GM23338 (cell line): ENCODE data around the gene IL9. TPM values are rescaled to one million over a fixed set of nuclear protein-coding genes. Genes with fewer than 3 reads are reported as not detected.

Source experiments
- ATAC-seq: fragments of 200-7000 bp; cut with Tn5 transposase; 3 replicates; pipeline ENCODE4 v1.9.1; 2020
- DNase-seq: peaks from one replicate; pipeline ENCODE4 v3.0.0-alpha.2; 2015; ENCODE audit warnings: low spot score
- H2AFZ ChIP-seq: fragments of 200-600 bp; sonication (generic); 2 replicates; pipeline ENCODE4 v1.8.0; 2016; ENCODE audit warnings: antibody characterized with exemption, mild to moderate bottlenecking, moderate library complexity
- H3F3A ChIP-seq: fragments of 200-600 bp; sonication (generic); replicated peaks from 2 replicates; pipeline ENCODE4 v1.8.0; 2017; ENCODE audit warnings: antibody characterized with exemption, mixed run types, low read depth
- H3K27ac ChIP-seq: fragments of 200-600 bp; sonication (generic); 2 replicates; pipeline ENCODE4 v1.6.1; 2016; ENCODE audit warnings: low read depth
- H3K27me3 ChIP-seq: fragments of 200-600 bp; sonication (generic); 2 replicates; pipeline ENCODE4 v1.8.0; 2016; ENCODE audit warnings: mild to moderate bottlenecking, mixed run types, moderate library complexity; ENCODE audit not compliant: insufficient read depth
- H3K36me3 ChIP-seq: fragments of 200-600 bp; sonication (generic); 2 replicates; pipeline ENCODE4 v1.8.0; 2016; ENCODE audit warnings: mild to moderate bottlenecking; ENCODE audit not compliant: insufficient read depth
- H3K4me1 ChIP-seq: fragments of 200-600 bp; sonication (generic); 2 replicates; pipeline ENCODE4 v1.8.0; 2016; ENCODE audit warnings: mild to moderate bottlenecking, moderate library complexity; ENCODE audit not compliant: insufficient read depth
- H3K4me2 ChIP-seq: fragments of 200-600 bp; sonication (generic); 2 replicates; pipeline ENCODE4 v1.7.1; 2017; ENCODE audit warnings: mixed run types
- H3K4me3 ChIP-seq: fragments of 200-600 bp; sonication (generic); 2 replicates; pipeline ENCODE4 v1.6.1; 2016; ENCODE audit warnings: mixed run types
- H3K79me2 ChIP-seq: fragments of 200-600 bp; sonication (generic); replicated peaks from 2 replicates; pipeline ENCODE4 v1.8.0; 2017; ENCODE audit warnings: mild to moderate bottlenecking; ENCODE audit not compliant: insufficient read depth
- H3K9me2 ChIP-seq: fragments of 200-600 bp; sonication (generic); 2 replicates; pipeline ENCODE4 v1.8.0; 2017; ENCODE audit not compliant: insufficient read depth
- H4K20me1 ChIP-seq: fragments of 200-600 bp; sonication (generic); replicated peaks from 2 replicates; pipeline ENCODE4 v1.8.0; 2017; ENCODE audit warnings: mild to moderate bottlenecking; ENCODE audit not compliant: insufficient read depth
- H3K27ac Mint-ChIP-seq: 2 replicates; pipeline ENCODE4 v1.8.0; 2020; ENCODE audit warnings: inconsistent platforms, mild to moderate bottlenecking, moderate library complexity, mixed read lengths
- H3K27me3 Mint-ChIP-seq: 3 replicates; pipeline ENCODE4 v1.8.0; 2022; ENCODE audit warnings: low read depth, mild to moderate bottlenecking, moderate library complexity, mixed read lengths, inconsistent platforms; ENCODE audit not compliant: insufficient read depth, poor library complexity
- H3K36me3 Mint-ChIP-seq: 3 replicates; pipeline ENCODE4 v1.8.0; 2021; ENCODE audit warnings: low read depth, mild to moderate bottlenecking, inconsistent platforms, moderate library complexity, mixed read lengths
- H3K4me1 Mint-ChIP-seq: 3 replicates; pipeline ENCODE4 v1.8.0; 2020; ENCODE audit warnings: mild to moderate bottlenecking, inconsistent platforms, mixed read lengths
- H3K4me3 Mint-ChIP-seq: 3 replicates; pipeline ENCODE4 v1.8.0; 2021; ENCODE audit warnings: moderate library complexity, mild to moderate bottlenecking, inconsistent platforms, mixed read lengths
- H3K9me3 Mint-ChIP-seq: 3 replicates; pipeline ENCODE4 v1.8.0; 2020; ENCODE audit warnings: moderate library complexity, mild to moderate bottlenecking, inconsistent platforms, mixed read lengths
- CREB1 ChIP-seq: fragments of 250-450 bp; sonication (Bioruptor Pico); IDR thresholded peaks from 2 replicates; pipeline ENCODE4 v1.5.0; 2020; ENCODE audit warnings: low read depth, mild to moderate bottlenecking, moderate library complexity
- EZH2 ChIP-seq: fragments of 200-600 bp; sonication (generic); IDR thresholded peaks from one replicate; pipeline ENCODE4 v1.8.0; 2017; ENCODE audit warnings: antibody characterized with exemption, mild to moderate bottlenecking, low read depth; ENCODE audit not compliant: unreplicated experiment
- JUNB ChIP-seq: IDR thresholded peaks from one replicate; pipeline ENCODE4 v1.6.1; 2016; ENCODE audit warnings: antibody characterized with exemption; ENCODE audit not compliant: unreplicated experiment
- NANOG ChIP-seq: IDR thresholded peaks from 2 replicates; pipeline ENCODE4 v1.6.1; 2016; ENCODE audit warnings: antibody characterized with exemption, borderline replicate concordance
- POLR2AphosphoS5 ChIP-seq: IDR thresholded peaks from 2 replicates; pipeline ENCODE4 v1.6.1; 2016; ENCODE audit warnings: antibody characterized with exemption, low read depth
- ZNF114 ChIP-seq: fragments of 250-450 bp; sonication (Bioruptor Pico); IDR thresholded peaks from 2 replicates; pipeline ENCODE4 v1.5.0; 2020; ENCODE audit warnings: mild to moderate bottlenecking, moderate library complexity
- ZNF331 ChIP-seq: fragments of 250-450 bp; sonication (Bioruptor Pico); IDR thresholded peaks from 2 replicates; pipeline ENCODE4 v1.5.0; 2020; ENCODE audit warnings: low read depth, mild to moderate bottlenecking, moderate library complexity
- polyA plus RNA-seq: library from polyadenylated mRNA; unstranded; fragments of >200 nt; fragmentation: Nextera tagmentation; extraction: Ambion mirVana; gene quantifications from 2 replicates; pipeline ENCODE4 v1.2.1, GENCODE V29; 2016
- total RNA-seq: library from RNA; depleted of rRNA; stranded (reverse); fragments of >200 nt; shearing (Covaris generic); gene quantifications from 2 replicates; pipeline ENCODE4 v1.2.3, GENCODE V29; 2014
- TF ChIP-seq, protein P1 (sequence below): fragments of 250-450 bp; sonication (Bioruptor Pico); IDR thresholded peaks from 2 replicates; pipeline ENCODE4 v1.5.0; 2020; ENCODE audit warnings: mild to moderate bottlenecking, moderate library complexity

IL9 gene
- total and polyA plus RNA-seq, 2 experiments from 2014 or later: not detected

- no peaks in the 10 kb centered on the region for H3K27me3 ChIP-seq
- H3K36me3 Mint-ChIP-seq: no peaks in the 10 kb centered on the region
- no peak for ATAC-seq
Observed at GRCh38 chr5:135916638-135917263, 21.1 kb upstream of the IL9 start.

GRCh38 chr5:135915466-135916001 is 19.9 kb upstream of the IL9 start:
- H3K36me3 Mint-ChIP-seq: no peaks in the 10 kb centered on the region
- H3K27ac Mint-ChIP-seq: no peak overlapping the region
- H3K9me3 Mint-ChIP-seq: no peaks in the 10 kb centered on the region
- no peak for TF ChIP-seq NANOG
- no peak for TF ChIP-seq POLR2AphosphoS5
- no peak overlapping the region for H3K27ac ChIP-seq
- H3K4me3 ChIP-seq: no peak overlapping the region
- no peaks in the 10 kb centered on the region for H3K36me3 ChIP-seq
- H3K4me3 Mint-ChIP-seq: no peak overlapping the region
- peaks cover 1% of the 10 kb centered on the region for H3K27me3 Mint-ChIP-seq
- H3F3A ChIP-seq: no peaks in the 10 kb centered on the region
- DNase-seq: no peak
- no peak overlapping the region for H3K4me2 ChIP-seq
- H3K4me1 ChIP-seq: no peaks in the 10 kb centered on the region
- H3K27me3 ChIP-seq: no peaks in the 10 kb centered on the region
- H2AFZ ChIP-seq: no peak overlapping the region
- ATAC-seq: no peak
- H3K79me2 ChIP-seq: no peaks in the 10 kb centered on the region
- no peaks in the 10 kb centered on the region for H4K20me1 ChIP-seq
- peaks cover 8% of the 10 kb centered on the region; the same call in 1 of the 2 replicates for H3K9me2 ChIP-seq
- no peaks in the 10 kb centered on the region for H3K4me1 Mint-ChIP-seq

More at GRCh38 chr5:135916638-135917263, 21.1 kb upstream of the IL9 start:
- H4K20me1 ChIP-seq: no peaks in the 10 kb centered on the region
- H3K4me1 Mint-ChIP-seq: no peaks in the 10 kb centered on the region
- peaks cover 8% of the 10 kb centered on the region; the same call in 1 of the 2 replicates for H3K9me2 ChIP-seq
- no peaks in the 10 kb centered on the region for H3F3A ChIP-seq
- H2AFZ ChIP-seq: no peak overlapping the region
- H3K9me3 Mint-ChIP-seq: no peaks in the 10 kb centered on the region
- no peak overlapping the region for H3K4me2 ChIP-seq
- no peaks in the 10 kb centered on the region for H3K36me3 ChIP-seq
- H3K27ac Mint-ChIP-seq: no peak overlapping the region
- TF ChIP-seq EZH2 (no peak), JUNB (no peak), CREB1 (CRISPR knock-in tag) (no peak)
- peaks cover 1% of the 10 kb centered on the region for H3K27me3 Mint-ChIP-seq
- no peaks in the 10 kb centered on the region for H3K79me2 ChIP-seq
- no peak overlapping the region for H3K27ac ChIP-seq
- H3K4me3 Mint-ChIP-seq: no peak overlapping the region
- H3K4me3 ChIP-seq: no peak overlapping the region
- DNase-seq: no peak
- H3K4me1 ChIP-seq: no peaks in the 10 kb centered on the region

DNA sequence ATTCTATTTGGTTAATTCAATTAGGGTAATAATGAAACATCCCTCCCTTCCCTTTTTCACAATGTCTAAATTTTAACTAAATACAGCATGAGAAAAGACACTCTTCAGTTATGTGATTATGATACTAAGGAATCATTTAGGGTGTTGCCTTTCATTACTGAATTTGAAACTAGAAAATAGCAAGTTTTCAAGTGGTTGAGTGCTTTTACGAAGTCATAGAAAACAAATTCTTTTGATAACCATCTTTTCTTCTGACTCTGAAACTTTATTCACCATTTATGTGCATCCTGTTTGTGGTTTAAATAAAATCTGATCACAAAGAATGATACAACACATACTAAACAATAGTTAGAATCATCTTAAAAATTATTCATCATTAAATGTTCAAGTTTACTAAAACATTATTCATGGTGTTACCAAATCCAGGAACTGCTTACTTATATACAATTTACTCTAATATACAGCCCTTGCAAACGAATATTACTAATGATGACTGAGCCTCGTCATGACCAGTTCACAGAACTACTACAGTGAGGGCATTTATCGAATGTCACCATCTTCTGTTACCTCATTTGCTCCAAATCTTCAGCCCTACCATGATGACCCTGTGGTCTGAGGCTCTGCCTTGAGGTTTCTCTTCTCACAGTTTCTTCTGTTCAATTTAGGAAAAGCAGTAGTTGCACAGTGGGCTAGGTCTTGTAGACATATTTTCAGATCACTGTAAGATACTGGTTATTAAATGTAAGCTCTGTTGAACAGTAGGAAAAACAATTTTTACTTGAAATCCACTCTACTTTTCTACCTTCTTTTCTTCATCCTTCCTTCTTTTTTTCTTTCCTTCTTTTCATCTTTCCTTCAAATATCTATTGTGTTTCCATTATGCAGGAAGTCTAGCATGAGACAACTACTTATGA is 18.3 kb upstream of the IL9 start:
- no peaks in the 10 kb centered on the region for H3K4me1 Mint-ChIP-seq
- no peaks in the 10 kb centered on the region for H3K4me1 ChIP-seq
- peaks cover 1% of the 10 kb centered on the region for H3K27me3 Mint-ChIP-seq
- DNase-seq (no peak), ATAC-seq (no peak)
- H3K9me2 ChIP-seq: peaks cover 8% of the 10 kb centered on the region; the same call in 1 of the 2 replicates
- no peak overlapping the region for H2AFZ ChIP-seq
- H3K4me2 ChIP-seq: no peak overlapping the region
- H3K27ac Mint-ChIP-seq: no peak overlapping the region
- no peaks in the 10 kb centered on the region for H3K9me3 Mint-ChIP-seq
- no peaks in the 10 kb centered on the region for H3K36me3 Mint-ChIP-seq
- no peaks in the 10 kb centered on the region for H3K79me2 ChIP-seq
- no peaks in the 10 kb centered on the region for H3F3A ChIP-seq
- no peak overlapping the region for H3K4me3 Mint-ChIP-seq
- no peaks in the 10 kb centered on the region for H3K36me3 ChIP-seq
- H3K4me3 ChIP-seq: no peak overlapping the region
- no peaks in the 10 kb centered on the region for H3K27me3 ChIP-seq
- H3K27ac ChIP-seq: no peak overlapping the region
- no peaks in the 10 kb centered on the region for H4K20me1 ChIP-seq
- TF ChIP-seq ZNF331 (no peak), ZNF114 (CRISPR knock-in tag) (no peak), CREB1 (CRISPR knock-in tag) (no peak), EZH2 (no peak)
- TF ChIP-seq, protein P1, sequence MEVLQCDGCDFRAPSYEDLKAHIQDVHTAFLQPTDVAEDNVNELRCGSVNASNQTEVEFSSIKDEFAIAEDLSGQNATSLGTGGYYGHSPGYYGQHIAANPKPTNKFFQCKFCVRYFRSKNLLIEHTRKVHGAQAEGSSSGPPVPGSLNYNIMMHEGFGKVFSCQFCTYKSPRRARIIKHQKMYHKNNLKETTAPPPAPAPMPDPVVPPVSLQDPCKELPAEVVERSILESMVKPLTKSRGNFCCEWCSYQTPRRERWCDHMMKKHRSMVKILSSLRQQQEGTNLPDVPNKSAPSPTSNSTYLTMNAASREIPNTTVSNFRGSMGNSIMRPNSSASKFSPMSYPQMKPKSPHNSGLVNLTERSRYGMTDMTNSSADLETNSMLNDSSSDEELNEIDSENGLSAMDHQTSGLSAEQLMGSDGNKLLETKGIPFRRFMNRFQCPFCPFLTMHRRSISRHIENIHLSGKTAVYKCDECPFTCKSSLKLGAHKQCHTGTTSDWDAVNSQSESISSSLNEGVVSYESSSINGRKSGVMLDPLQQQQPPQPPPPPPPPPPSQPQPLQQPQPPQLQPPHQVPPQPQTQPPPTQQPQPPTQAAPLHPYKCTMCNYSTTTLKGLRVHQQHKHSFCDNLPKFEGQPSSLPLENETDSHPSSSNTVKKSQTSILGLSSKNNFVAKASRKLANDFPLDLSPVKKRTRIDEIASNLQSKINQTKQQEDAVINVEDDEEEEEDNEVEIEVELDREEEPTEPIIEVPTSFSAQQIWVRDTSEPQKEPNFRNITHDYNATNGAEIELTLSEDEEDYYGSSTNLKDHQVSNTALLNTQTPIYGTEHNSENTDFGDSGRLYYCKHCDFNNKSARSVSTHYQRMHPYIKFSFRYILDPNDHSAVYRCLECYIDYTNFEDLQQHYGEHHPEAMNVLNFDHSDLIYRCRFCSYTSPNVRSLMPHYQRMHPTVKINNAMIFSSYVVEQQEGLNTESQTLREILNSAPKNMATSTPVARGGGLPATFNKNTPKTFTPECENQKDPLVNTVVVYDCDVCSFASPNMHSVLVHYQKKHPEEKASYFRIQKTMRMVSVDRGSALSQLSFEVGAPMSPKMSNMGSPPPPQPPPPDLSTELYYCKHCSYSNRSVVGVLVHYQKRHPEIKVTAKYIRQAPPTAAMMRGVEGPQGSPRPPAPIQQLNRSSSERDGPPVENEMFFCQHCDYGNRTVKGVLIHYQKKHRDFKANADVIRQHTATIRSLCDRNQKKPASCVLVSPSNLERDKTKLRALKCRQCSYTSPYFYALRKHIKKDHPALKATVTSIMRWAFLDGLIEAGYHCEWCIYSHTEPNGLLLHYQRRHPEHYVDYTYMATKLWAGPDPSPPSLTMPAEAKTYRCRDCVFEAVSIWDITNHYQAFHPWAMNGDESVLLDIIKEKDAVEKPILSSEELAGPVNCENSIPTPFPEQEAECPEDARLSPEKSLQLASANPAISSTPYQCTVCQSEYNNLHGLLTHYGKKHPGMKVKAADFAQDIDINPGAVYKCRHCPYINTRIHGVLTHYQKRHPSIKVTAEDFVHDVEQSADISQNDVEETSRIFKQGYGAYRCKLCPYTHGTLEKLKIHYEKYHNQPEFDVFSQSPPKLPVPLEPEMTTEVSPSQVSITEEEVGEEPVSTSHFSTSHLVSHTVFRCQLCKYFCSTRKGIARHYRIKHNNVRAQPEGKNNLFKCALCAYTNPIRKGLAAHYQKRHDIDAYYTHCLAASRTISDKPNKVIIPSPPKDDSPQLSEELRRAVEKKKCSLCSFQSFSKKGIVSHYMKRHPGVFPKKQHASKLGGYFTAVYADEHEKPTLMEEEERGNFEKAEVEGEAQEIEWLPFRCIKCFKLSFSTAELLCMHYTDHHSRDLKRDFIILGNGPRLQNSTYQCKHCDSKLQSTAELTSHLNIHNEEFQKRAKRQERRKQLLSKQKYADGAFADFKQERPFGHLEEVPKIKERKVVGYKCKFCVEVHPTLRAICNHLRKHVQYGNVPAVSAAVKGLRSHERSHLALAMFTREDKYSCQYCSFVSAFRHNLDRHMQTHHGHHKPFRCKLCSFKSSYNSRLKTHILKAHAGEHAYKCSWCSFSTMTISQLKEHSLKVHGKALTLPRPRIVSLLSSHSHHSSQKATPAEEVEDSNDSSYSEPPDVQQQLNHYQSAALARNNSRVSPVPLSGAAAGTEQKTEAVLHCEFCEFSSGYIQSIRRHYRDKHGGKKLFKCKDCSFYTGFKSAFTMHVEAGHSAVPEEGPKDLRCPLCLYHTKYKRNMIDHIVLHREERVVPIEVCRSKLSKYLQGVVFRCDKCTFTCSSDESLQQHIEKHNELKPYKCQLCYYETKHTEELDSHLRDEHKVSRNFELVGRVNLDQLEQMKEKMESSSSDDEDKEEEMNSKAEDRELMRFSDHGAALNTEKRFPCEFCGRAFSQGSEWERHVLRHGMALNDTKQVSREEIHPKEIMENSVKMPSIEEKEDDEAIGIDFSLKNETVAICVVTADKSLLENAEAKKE (CRISPR knock-in tag): no peak
